GM13976 (cell line): Measurements from ENCODE around the gene RAVER2.

ENCODE experiments used
- DNase-seq: peaks from one replicate; pipeline ENCODE4 v3.0.0; 2012; ENCODE audit warnings: low spot score
- in situ Hi-C: fragments of 300-500 bp; cut with MboI; formaldehyde crosslinking; loops from one replicate; pipeline ENCODE4 v1.12.0; 2022; ENCODE audit warnings: low sequenced_read_pairs, mixed read lengths, inconsistent platforms; ENCODE audit not compliant: unreplicated experiment
- TF ChIP-seq, protein P1 (sequence below): IDR thresholded peaks from 2 replicates; pipeline ENCODE4 v1.5.1; 2012; ENCODE audit warnings: borderline replicate concordance, mild to moderate bottlenecking; ENCODE audit not compliant: insufficient read depth; ENCODE audit errors: extremely low read depth, missing control alignments, control extremely low read depth

Gene RAVER2

GRCh38 chr1:64843675-64844074 is 98.8 kb downstream of the RAVER2 start:
- in situ Hi-C loops, result no loop called here
- no peak for DNase-seq

GRCh38 chr1:64844175-64844574 is 99.3 kb downstream of the RAVER2 start:
- TF ChIP-seq, protein P1, sequence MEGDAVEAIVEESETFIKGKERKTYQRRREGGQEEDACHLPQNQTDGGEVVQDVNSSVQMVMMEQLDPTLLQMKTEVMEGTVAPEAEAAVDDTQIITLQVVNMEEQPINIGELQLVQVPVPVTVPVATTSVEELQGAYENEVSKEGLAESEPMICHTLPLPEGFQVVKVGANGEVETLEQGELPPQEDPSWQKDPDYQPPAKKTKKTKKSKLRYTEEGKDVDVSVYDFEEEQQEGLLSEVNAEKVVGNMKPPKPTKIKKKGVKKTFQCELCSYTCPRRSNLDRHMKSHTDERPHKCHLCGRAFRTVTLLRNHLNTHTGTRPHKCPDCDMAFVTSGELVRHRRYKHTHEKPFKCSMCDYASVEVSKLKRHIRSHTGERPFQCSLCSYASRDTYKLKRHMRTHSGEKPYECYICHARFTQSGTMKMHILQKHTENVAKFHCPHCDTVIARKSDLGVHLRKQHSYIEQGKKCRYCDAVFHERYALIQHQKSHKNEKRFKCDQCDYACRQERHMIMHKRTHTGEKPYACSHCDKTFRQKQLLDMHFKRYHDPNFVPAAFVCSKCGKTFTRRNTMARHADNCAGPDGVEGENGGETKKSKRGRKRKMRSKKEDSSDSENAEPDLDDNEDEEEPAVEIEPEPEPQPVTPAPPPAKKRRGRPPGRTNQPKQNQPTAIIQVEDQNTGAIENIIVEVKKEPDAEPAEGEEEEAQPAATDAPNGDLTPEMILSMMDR, result no peak
- DNase-seq, result no peak
- in situ Hi-C loops, result no loop called here

More at GRCh38 chr1:64843675-64844074, 98.8 kb downstream of the RAVER2 start:
- TF ChIP-seq, protein P1, result no peak

DNA sequence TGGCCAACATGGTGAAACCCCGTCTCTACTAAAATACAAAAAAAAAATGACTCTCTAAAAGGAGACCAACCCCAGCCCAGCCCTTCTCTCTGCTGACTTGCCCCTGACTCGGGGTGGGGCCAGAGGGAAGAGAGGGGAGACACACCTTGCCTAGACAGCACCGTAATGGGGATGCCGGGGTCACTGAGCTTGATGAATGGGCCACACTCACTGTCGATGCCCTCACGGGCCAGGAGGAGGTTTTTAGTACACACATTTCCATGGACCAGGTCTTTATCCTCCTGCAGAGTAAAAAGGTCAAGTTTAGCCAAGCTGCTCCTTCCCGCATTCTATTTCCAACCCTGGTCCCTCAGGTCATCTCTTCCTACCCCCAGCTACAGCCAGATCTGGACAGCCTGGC is 99.7 kb downstream of the RAVER2 start:
- in situ Hi-C loops, result no loop called here
- TF ChIP-seq, protein P1, result no peak
- DNase-seq, result no peak

DNA sequence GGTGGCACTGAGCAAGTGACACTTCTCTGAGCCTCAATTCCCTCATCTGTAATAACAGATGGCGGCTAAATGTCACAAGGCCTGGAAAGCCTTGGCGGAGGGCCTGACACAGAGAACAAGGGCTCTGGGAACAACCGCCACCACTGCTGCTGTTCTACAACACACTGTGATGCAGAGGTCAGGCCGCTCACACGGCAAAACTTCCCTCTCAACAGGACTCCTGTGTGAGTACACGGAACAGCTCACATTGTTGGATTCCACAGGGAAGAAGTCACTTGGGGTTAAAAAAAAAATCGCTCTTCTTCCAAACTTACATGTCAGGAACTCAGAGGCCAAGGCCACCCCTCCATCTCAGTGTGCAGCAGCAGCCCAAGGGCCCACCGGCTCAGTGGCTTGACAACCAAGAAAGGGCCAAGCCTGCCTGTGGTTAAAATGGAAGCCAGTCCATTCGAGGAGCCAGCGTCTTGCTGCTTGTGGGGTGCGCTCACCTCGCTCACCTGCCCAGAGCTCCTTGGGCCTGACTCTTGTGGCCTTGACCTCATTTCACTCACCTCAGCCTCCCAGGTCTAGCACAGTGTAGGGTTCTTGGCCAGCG is 101.1 kb downstream of the RAVER2 start:
- no peak for DNase-seq
- in situ Hi-C loops, result no loop called here
- TF ChIP-seq, protein P1, result no peak

GRCh38 chr1:64846573-64847430 is 101.9 kb downstream of the RAVER2 start:
- in situ Hi-C loops, result no loop called here
- TF ChIP-seq, protein P1, result no peak
- no peak for DNase-seq

DNA sequence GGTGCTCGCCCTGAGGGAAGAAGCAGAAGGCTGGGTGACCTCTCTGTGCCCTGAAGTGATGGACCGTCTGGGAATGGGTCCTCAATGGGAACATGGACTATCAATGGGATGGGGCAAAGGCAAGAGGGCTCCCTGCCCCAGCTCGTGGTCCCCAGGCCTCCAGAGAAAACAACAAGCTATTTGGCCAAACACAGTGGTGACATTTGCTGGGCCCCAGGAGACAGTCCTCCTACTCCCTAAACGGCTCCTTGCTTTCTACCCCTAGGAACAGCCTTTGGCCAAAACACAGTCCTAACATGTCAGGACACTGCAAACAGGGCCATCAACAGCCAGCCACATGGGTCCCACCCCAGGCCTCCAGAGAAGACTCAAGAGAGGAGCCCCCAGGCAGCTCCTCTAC is 102.8 kb downstream of the RAVER2 start:
- TF ChIP-seq, protein P1, result no peak
- DNase-seq, result no peak
- in situ Hi-C loops, result no loop called here

- TF ChIP-seq, protein P1, result no peak
- no peak for DNase-seq
- in situ Hi-C loops, result no loop called here
These were observed 103.3 kb downstream of the RAVER2 start for GRCh38 chr1:64848136-64848535.
